Anterior cingulate cortex (tissue), 58 donors: ENCODE measurements around the gene ZBTB42.
A peak's percentile ranks its signal among the peaks of the same experiment; 100 is the strongest.

Source experiments
- DNase-seq, 58 donors: peaks; one replicate each; lab custom pipeline; 2025; lab: John Stamatoyannopoulos, UW

The ZBTB42 gene

DNA sequence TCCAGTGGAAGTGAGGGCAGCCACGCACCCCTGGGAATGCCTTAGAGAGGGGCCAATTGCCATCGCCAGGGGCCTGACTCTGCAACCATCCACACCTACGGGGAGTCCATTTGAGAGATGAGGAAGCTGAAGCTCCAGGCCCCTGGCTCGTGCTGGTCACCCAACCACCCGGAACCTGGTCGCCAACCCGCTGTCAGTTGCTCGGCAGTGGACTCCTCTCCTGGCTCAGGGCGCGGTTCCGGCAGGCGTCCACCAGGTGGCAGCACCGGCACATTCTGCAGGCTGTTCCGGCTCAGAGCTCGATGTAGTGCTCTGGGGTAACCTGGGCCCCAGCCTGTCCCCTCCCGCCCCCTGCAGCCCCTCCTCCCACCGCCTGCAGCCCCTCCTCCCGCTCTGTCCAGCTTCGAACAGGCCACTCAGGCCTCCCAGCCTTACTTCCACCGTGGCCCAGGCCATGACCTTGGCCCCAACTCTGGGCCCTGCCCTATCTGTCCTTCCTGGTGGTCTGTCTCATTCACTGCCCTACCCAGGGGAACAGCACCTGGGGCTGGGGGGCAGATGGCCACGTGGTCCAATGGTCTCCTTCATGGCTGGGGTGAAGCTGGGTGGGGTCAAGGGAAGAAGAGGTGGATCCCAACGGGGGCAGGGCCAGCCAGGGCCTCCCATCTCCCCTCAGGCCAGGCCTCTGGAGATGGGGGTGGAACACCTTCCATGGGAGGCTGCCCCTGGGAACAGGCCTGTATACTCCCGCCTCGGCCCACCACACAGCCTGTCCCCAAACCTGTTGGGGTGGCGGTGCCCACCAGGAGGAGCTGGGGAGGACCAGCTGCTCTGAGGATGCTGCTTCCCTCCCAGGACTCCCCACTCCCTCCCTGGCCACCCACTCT, 32.2 kb upstream of the ZBTB42 start:
- DNase-seq: peak in 57 of 58 donors; percentile 40 to 94 (median 76)

DNA sequence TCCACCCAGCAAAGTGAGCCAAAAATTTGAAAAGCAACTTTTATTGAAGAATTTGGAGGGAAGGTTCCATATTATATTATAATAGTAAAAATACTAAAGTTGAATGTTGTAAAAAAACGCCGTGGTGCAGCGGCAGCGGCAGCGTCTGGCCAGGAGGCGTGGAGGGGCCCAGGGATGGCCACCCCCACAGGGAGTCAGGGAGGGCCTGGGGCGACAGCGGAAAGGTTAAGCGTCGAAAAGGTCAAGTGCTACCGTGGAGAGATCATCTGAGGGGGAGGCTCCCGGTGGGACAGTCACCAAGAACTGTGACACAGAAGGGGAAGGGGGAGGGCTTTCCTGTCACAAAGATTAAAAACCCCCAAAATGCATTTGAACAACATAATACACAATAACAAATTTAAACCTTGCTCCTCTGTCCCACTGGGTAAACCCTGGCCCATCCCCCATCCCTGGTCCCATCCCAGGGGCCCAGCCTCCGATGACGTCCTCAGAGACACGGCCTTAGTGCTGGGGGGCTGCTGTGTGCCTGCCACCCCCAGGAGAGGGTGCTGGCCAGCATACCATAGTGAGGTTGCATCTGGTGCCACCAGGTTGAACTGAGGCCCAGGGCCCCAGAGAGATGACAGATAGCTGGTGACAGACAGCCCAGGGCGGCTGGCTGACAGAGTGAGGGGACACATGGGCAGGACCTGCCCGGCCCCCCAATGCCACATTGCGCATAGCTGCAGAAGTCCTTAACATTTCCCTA, 31.4 kb upstream of the ZBTB42 start:
- no peak for DNase-seq

DNA sequence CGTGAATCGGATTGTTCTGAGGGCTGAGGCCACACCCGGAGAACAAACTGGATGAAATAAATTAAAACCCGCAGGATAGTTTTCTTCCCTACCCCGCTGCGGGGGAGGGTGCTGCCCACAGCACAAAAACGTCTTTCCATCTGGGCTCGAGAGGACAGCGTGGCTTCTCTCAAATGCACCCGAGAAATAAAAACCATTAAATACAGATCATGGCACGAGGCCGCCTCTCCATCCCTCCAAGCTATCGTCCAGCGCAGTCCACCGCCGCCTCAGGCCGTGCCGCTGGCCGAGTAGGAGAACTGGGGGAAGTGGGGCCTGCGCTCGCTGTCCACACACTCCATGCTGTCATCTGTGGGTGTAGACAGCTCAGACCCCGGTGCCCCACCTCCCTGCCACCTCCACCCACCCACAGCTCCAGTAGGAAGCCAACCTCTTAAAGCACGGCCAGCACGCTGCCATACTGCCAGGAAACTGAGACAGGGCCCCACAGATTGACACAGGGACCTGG, 30.8 kb upstream of the ZBTB42 start:
- peak in 1 of 58 donors; percentile 29 for DNase-seq

DNA sequence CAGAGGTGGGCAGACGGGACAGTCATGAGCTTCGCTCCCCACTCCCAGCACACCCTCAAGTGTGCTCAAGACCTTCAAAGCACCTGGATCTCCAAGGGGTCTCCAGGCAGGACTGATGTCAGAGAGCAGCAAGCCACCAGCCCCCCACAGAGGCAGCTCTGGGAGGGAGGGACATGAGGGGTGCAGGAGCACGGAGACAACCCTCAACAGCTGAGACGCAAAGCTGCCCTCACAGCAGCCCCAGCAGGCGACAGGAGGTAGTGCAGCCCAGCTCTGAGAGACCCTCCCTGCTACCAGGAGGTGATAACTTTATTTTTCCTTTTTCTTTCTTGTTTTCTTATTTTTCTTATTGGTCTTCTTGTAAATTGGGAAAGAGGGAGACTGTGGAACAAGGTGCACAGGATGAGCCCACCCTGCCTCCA, 30.0 kb upstream of the ZBTB42 start:
- no peak for DNase-seq

DNA sequence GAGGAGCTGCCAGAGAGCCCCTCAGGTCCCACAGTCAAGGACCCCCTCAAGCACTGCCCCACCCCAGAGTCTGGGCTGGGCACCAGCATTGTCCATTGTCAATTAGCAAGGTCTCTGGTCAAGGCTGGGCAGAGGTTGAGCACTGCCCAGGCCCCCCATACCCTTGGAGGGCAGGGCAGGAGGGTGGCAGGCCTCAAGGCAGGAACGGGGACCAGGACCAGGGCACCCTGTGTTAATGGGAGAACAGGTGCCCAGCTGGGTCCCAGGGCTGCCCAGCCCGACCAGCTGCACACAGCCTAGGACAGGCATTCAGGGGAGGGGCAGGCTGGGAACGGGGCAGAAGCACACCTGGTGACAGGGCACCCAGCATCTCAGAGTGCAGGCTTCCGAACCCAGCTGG, 29.5 kb upstream of the ZBTB42 start:
- no peak for DNase-seq

DNA sequence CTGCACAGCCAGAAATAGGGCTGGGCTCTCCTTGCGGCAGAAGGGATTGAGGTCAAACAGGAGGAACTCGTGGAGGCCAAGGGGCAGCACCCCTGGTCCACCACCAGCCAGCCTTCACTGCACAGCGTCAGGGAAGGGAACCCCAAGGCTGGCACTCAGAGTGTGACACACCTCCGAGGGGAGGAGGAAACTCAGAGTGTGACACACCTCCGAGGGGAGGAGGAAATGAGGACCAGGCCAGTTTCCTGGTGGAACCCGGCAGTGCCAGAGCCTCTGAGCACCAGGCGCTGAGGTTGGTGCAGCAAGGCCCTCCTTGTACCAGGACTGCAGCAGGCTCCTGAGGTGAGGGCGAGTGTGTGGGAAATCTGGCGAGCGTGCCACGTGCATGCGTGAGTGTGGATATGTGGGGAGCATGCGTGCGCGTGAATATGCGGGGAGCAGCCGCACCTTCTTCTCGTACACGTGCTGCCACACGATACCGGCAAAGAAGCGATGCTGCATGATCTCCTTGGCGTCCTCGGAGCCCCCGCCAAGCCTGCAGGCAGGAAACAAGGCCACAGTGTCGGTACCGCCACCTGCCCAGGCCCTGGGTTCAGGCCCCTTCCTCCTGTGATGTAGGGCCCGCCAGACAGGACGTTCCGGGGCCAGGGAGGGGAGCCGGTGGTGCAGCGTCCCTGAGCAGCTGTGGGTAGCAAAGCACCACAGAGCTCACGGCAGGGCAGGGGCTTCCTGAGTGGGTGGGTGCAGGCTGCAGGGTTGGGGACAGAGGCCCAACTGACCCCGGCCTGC, 28.8 kb upstream of the ZBTB42 start:
- no peak for DNase-seq

DNA sequence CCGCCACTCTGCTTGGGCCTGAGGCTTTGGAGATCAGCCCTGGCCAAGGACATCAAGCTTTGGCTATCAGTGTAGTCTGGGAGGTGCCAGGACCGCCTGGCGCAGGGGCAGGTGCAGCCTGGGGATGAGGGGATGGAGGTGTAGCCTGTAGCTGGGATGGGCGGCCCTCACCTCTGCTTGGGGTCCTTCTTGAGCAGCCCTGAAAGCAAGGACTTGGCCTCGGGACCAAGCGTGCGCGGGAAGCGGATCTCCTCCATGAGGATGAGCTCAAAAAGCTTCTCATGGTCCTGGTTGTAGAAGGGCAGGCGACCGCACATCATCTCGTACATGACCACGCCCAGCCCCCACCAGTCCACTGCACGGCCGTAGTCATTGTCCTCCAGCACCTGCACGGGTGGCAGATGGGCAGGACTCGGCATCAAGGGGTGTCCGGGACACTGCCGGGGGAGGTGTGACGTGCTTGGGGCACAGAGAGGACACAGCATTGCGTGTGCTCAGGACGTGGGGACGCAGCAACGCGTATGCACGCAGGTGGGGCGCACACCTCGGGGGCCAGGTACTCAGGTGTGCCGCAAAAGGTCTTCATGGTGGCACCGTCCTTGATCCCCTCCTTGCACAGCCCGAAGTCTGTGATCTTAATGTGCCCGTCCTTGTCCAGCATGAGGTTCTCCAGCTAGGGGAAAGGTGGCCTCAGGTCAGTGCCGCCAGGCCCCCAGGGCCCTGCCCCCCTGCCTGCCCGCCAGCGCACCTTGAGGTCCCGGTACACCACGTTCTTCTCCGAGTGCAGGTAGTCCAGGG, 28.0 kb upstream of the ZBTB42 start:
- no peak for DNase-seq

DNA sequence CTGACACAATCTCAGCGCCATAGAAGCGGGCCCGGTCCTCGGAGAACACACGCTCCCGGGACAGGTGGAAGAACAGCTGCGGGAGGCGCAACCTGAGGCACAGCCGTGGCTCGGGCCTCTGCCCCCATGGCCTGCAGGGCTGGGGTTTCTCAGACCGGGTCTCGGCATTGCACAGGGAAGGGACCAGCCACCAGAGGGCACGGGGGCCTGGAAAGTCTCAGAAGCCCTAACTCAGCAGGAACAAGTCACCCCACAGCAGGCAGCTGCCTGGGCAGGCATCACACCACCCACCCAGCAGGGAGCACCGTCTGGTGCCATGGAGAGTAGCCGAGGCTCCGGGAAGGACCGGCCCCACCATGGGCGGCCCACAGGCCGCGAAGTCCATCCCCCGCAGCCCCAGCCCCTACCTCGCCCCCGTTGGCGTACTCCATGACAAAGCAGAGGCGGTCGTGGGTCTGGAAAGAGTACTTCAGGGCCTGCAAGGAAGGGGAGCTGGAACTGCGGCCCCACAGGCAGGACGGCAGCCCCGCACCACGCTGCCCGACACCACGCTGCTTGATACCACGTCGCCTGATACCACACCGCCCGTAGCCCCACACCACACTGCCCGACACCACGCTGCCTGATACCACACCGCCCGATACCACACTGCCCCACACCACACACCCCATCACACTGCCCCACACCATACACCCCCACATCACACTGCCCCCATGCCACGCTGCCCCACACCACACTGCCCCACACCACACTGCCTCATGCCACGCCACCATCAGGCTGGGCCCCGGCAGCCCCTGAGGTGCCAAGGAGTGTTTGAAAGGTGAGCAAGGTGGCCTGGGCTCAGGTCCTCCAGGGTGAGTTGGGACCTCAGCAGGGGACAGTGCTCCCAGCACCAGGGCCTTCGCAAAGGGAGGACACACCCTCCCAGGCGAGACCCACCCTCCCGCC, 27.1 kb upstream of the ZBTB42 start:
- peak in 2 of 58 donors; percentile 20 to 27 for DNase-seq

DNA sequence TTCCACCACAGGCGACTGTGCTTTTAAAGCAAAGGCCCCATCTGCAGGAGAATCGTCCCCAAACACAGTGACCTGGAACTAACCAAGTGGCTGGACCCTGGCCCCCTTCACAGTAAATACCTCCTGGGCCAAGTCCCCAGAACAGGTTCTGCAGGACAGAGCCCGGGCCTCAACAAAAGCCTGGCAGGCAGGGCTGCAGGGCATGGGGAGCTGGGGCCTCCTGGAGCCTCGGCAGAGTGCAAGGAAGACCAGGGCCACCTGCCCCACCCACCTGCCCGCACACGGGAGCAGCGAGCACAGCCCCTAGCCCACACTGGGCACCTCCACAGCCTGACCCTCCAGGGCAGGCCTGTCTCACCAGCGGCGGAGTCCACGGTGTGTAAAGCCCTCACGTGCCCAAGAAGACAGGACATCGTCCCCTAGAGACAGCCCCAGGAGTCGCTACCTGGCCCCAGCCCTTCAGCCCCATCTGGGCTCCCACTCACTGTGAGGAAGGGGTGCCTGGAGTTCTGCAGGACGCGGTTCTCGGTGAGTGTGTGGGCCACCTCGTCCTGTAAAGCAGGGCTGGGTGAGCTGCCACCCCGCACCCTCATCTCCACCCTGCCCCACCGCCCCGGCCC, 26.3 kb upstream of the ZBTB42 start:
- DNase-seq: no peak

DNA sequence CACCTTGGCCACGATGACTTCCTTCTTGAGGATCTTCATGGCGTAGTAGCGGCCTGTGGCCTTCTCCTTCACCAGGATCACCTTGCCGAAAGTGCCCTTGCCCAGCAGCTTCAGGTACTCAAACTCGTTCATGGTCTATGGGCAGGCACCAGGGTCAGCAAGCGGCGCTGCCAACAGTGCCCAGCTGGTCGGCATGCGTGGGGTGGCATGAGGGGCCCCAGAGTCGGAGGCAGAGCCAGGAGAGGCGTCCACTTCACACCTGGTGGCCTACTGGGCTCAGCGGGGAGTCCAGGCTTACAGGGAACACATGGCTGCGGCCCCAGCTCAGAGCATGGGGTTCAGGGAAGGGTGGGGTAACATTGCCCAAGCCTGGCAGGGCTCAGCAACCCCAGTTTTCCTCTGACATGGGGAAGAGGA, 25.8 kb upstream of the ZBTB42 start:
- no peak for DNase-seq

DNA sequence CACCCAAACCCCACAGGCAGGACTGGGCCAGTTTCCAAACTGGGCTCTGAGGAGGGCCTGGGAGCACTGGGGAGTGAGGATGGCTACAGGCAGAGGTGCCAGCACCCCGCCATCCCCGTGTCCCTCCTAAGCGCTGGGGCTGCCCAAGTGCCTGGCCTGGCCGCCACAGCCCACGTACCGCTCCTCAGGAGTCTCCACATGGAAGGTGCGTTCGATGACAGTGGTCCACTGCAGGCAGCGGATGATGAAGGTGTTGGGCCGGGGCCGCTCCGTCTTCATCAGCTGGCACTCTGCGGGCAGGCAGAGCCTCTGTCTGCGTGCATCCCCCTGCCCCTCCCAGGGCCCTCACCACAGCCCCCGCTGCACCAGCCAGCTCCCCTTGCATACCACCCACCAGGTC, 24.4 kb upstream of the ZBTB42 start:
- no peak for DNase-seq

DNA sequence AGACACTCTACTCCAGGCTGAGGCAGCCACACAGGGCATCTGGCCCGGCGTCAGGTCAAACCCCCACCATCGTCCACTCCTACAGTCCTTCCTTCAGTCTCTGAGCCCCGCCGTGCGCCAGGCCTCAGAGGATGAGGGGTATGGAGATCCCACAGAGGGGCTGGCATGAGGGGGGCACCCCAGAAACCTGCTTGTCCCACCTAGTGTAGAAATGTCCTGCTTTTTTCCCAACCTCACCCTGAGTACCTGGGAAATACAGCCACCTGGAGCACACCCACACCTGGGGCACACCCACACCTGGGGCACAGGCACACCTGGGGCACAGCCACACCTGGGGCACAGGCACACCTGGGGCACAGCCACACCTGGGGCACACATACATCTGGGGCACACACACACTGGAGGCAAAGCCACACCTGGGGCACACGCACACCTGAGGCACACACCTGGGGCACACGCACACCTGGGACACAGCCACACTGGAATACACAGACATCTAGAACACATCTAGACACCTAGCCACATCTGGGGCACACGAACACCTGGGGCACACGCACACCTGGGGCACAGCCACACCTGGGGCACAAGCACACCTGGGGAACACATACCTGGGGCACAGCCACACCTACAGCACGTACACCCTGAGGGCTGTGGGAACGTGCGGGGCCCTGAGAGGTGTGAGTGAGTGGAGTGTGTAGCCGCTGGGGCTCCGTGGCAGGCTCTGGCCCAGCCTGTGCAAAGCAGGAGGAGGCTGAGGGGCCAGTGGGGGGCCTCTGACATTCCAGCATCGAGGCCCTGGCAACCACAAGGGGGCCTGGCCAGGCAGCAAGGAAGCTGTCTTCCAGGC, 23.7 kb upstream of the ZBTB42 start:
- no peak for DNase-seq

DNA sequence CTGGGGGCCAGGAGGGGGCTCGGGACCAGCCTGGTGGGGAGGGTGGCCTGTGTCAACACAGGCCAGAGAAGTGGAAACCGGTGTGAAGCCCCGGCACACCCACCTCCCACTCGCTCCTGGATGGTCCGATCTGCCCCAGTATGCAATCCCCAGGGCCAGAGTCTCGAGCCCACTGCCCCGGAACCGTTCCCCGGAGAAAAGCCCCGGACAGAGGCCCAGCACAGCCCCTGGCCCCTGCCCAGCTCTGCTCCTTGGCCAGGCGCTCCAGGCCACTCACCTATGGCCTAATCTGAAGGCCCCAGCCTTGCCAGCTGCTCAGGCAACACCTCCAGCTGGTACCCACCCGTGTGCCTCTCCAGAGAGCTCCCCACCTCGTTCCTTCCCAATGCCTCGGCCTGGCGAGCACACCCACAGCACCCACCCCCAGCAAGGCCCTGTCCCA, 23.1 kb upstream of the ZBTB42 start:
- no peak for DNase-seq

DNA sequence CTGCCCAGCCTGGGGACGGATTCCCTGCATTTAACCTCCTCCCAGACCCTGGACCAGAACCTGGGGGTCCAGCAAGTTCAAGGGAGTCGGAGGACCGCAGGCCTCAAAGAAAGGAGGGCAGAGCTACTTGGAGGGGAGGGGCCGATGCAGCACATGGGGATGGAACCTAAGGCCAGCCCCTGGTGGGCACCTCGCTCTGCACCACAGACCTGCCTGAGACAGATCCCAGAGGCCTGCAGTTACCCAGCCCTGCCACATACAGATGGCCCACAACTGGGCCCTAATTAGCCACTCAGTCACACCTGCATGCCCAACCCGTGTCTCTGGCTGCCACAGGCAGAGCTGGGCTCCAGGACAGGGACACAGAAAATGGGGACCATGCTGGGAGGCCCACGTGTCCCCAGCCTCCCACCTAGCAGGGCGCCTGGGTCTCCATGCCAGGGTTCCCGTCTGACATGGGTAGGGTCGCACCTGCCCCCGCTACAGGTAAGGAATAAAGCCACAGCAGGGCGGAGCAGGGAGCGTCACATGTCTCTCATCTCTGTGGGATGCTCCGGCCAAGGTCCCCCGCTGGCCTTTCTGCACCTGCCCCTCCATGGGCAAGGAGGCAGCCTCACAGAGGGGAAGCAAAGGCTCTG, 22.1 kb upstream of the ZBTB42 start:
- no peak for DNase-seq

DNA sequence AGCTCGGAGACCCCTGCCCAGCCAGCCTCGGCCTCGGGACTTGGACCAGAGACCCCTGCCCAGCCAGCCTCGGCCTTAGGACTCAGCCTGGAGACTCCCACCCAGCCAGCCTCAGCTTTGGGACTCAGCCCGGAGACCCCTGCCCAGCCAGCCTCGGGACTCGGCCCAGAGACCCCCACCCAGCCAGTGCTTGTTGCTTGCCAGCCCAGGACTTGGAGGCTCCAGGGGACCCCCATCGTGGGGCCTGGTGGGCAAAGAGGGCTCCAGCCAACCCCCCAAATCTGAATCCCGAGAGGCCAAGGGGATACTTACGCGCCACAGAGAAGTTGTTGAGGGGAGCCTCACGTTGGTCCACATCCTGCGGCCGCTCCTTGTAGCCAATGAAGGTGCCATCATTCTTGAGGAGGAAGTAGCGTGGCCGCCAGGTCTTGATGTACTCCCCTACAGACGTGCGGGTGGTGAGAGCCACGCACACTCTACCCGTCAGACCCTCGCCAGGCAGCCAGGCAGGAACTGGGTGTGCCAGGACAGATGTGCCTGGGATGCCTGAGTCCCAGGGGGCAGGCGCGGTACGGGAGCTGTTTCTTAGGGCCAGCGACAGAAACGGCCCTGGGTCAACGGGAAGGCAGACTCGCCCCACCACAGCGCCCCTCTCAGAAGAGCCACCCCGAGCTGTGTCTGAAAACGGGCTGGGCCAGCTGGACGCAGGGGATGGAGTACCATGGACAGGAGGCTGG, 21.0 kb upstream of the ZBTB42 start:
- DNase-seq: no peak

DNA sequence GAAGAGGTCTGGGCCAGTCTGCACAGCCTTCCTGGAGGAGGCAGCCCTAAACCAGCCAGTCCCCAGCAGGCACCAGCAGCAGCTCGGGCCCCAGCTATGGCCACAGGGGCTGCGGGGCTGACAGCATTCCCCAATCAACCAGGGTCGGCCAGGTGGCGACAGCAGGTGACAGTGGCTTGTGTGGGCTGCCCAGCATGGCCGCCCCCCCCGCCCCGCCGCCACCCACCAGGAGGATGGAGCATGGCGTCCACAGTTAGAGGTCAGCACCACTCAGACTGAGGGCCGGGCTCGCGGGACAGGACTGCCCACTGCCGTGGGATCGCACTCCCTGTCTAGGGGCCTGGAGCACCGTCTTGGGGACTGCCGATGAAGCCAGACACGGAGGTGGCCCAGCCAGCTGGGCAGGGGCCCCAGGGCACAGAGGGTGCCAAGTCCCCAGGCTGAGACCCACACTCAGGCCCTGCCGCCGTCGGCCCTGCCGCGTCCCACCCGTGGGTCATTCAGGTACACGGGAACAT, 20.3 kb upstream of the ZBTB42 start:
- no peak for DNase-seq
